Measurements from ENCODE around the gene PTPRA.
A peak's percentile ranks its signal among the peaks of the same experiment; 100 is the strongest.

Gene PTPRA

GRCh38 chr20:2918096-2919049, 45.1 kb downstream of the PTPRA start:
- no peaks in the 10 kb centered on the region for H3K27me3 Mint-ChIP-seq
- H3K36me3 Mint-ChIP-seq (ENCODE audit: low read depth): peaks cover 5% of the 10 kb centered on the region
- H3K27ac Mint-ChIP-seq: no peak overlapping the region
- peaks cover 29% of the 10 kb centered on the region for H3K4me1 Mint-ChIP-seq (ENCODE audit: low read depth)
- H3K9me3 Mint-ChIP-seq: no peaks in the 10 kb centered on the region
- no peak overlapping the region for H3K4me3 Mint-ChIP-seq

- Mint-ChIP-seq H3K4me1 (ENCODE audit: low read depth) (peaks cover 29% of the 10 kb centered on the region), H3K9me3 (no peaks in the 10 kb centered on the region), H3K27ac (peak overlapping the region; percentile 3), H3K36me3 (ENCODE audit: low read depth) (peaks cover 15% of the 10 kb centered on the region), H3K4me3 (no peak overlapping the region), H3K27me3 (no peaks in the 10 kb centered on the region)
These were observed 46.4 kb downstream of the PTPRA start for GRCh38 chr20:2919518-2920245.

GRCh38 chr20:2920473-2920872, 47.2 kb downstream of the PTPRA start:
- no peaks in the 10 kb centered on the region for H3K9me3 Mint-ChIP-seq
- peaks cover 22% of the 10 kb centered on the region for H3K36me3 Mint-ChIP-seq (ENCODE audit: low read depth)
- peaks cover 29% of the 10 kb centered on the region for H3K4me1 Mint-ChIP-seq (ENCODE audit: low read depth)
- no peak overlapping the region for H3K4me3 Mint-ChIP-seq
- H3K27ac Mint-ChIP-seq: no peak overlapping the region
- H3K27me3 Mint-ChIP-seq: no peaks in the 10 kb centered on the region

- H3K9me3 Mint-ChIP-seq: no peaks in the 10 kb centered on the region
- no peak overlapping the region for H3K4me3 Mint-ChIP-seq
- peaks cover 29% of the 10 kb centered on the region for H3K4me1 Mint-ChIP-seq (ENCODE audit: low read depth)
- H3K27me3 Mint-ChIP-seq: no peaks in the 10 kb centered on the region
- no peak overlapping the region for H3K27ac Mint-ChIP-seq
- H3K36me3 Mint-ChIP-seq (ENCODE audit: low read depth): peaks cover 30% of the 10 kb centered on the region
These were observed 48.2 kb downstream of the PTPRA start for GRCh38 chr20:2921506-2921905.

GRCh38 chr20:2922957-2923356, 49.7 kb downstream of the PTPRA start:
- Mint-ChIP-seq H3K36me3 (ENCODE audit: low read depth) (peaks cover 30% of the 10 kb centered on the region), H3K4me3 (no peak overlapping the region), H3K27ac (no peak overlapping the region), H3K9me3 (no peaks in the 10 kb centered on the region), H3K27me3 (no peaks in the 10 kb centered on the region), H3K4me1 (ENCODE audit: low read depth) (peaks cover 24% of the 10 kb centered on the region)

GRCh38 chr20:2930538-2930937, 57.3 kb downstream of the PTPRA start:
- H3K27me3 Mint-ChIP-seq: no peaks in the 10 kb centered on the region
- no peaks in the 10 kb centered on the region for H3K4me1 Mint-ChIP-seq (ENCODE audit: low read depth)

GRCh38 chr20:2932498-2932897, 59.2 kb downstream of the PTPRA start:
- H3K27me3 Mint-ChIP-seq: no peaks in the 10 kb centered on the region
- H3K9me3 Mint-ChIP-seq: no peaks in the 10 kb centered on the region
- H3K4me3 Mint-ChIP-seq: no peak overlapping the region
- H3K27ac Mint-ChIP-seq: no peak overlapping the region
- H3K4me1 Mint-ChIP-seq (ENCODE audit: low read depth): no peaks in the 10 kb centered on the region
- peaks cover 6% of the 10 kb centered on the region for H3K36me3 Mint-ChIP-seq (ENCODE audit: low read depth)

More at GRCh38 chr20:2930538-2930937, 57.3 kb downstream of the PTPRA start:
- H3K36me3 Mint-ChIP-seq (ENCODE audit: low read depth): peaks cover 18% of the 10 kb centered on the region
- no peak overlapping the region for H3K4me3 Mint-ChIP-seq
- H3K27ac Mint-ChIP-seq: no peak overlapping the region
- H3K9me3 Mint-ChIP-seq: no peaks in the 10 kb centered on the region

- H3K4me3 Mint-ChIP-seq: no peak overlapping the region
- H3K36me3 Mint-ChIP-seq (ENCODE audit: low read depth): peaks cover 30% of the 10 kb centered on the region
- no peaks in the 10 kb centered on the region for H3K27me3 Mint-ChIP-seq
- no peaks in the 10 kb centered on the region for H3K9me3 Mint-ChIP-seq
- no peak overlapping the region for H3K27ac Mint-ChIP-seq
- peaks cover 12% of the 10 kb centered on the region for H3K4me1 Mint-ChIP-seq (ENCODE audit: low read depth)
These were observed 64.6 kb downstream of the PTPRA start for GRCh38 chr20:2937902-2938301.

- H3K4me1 Mint-ChIP-seq (ENCODE audit: low read depth): peaks cover 20% of the 10 kb centered on the region
- H3K27me3 Mint-ChIP-seq: no peaks in the 10 kb centered on the region
These were observed 69.2 kb downstream of the PTPRA start for GRCh38 chr20:2942439-2942838.

GRCh38 chr20:2946988-2947961, 74.0 kb downstream of the PTPRA start:
- no peak overlapping the region for H3K4me3 Mint-ChIP-seq
- H3K4me1 Mint-ChIP-seq (ENCODE audit: low read depth): peaks cover 8% of the 10 kb centered on the region
- H3K27me3 Mint-ChIP-seq: no peaks in the 10 kb centered on the region
- H3K36me3 Mint-ChIP-seq (ENCODE audit: low read depth): peaks cover 36% of the 10 kb centered on the region
- H3K27ac Mint-ChIP-seq: no peak overlapping the region
- no peaks in the 10 kb centered on the region for H3K9me3 Mint-ChIP-seq

More at GRCh38 chr20:2942439-2942838, 69.2 kb downstream of the PTPRA start:
- Mint-ChIP-seq H3K4me3 (no peak overlapping the region), H3K9me3 (no peaks in the 10 kb centered on the region), H3K27ac (no peak overlapping the region), H3K36me3 (ENCODE audit: low read depth) (peaks cover 33% of the 10 kb centered on the region)

- H3K27me3 Mint-ChIP-seq: no peaks in the 10 kb centered on the region
- H3K9me3 Mint-ChIP-seq: no peaks in the 10 kb centered on the region
- H3K4me1 Mint-ChIP-seq (ENCODE audit: low read depth): peaks cover 15% of the 10 kb centered on the region
- no peak overlapping the region for H3K4me3 Mint-ChIP-seq
- H3K27ac Mint-ChIP-seq: no peak overlapping the region
- H3K36me3 Mint-ChIP-seq (ENCODE audit: low read depth): peaks cover 43% of the 10 kb centered on the region
These were observed 75.7 kb downstream of the PTPRA start for GRCh38 chr20:2948968-2949367.

- Mint-ChIP-seq H3K36me3 (ENCODE audit: low read depth) (peaks cover 52% of the 10 kb centered on the region), H3K27ac (no peak overlapping the region), H3K9me3 (no peaks in the 10 kb centered on the region), H3K4me1 (ENCODE audit: low read depth) (peaks cover 28% of the 10 kb centered on the region), H3K27me3 (no peaks in the 10 kb centered on the region), H3K4me3 (no peak overlapping the region)
These were observed 79.5 kb downstream of the PTPRA start for GRCh38 chr20:2952766-2953165.

GRCh38 chr20:2955257-2955970, 82.1 kb downstream of the PTPRA start:
- peak overlapping the region; percentile 53 for H3K27ac Mint-ChIP-seq
- peaks cover 52% of the 10 kb centered on the region for H3K36me3 Mint-ChIP-seq (ENCODE audit: low read depth)

GRCh38 chr20:2956480-2956879, 83.2 kb downstream of the PTPRA start:
- Mint-ChIP-seq H3K9me3 (no peaks in the 10 kb centered on the region), H3K4me3 (no peak overlapping the region), H3K27ac (no peak overlapping the region), H3K27me3 (no peaks in the 10 kb centered on the region), H3K36me3 (ENCODE audit: low read depth) (peaks cover 57% of the 10 kb centered on the region), H3K4me1 (ENCODE audit: low read depth) (peaks cover 31% of the 10 kb centered on the region)

More at GRCh38 chr20:2955257-2955970, 82.1 kb downstream of the PTPRA start:
- H3K9me3 Mint-ChIP-seq: no peaks in the 10 kb centered on the region
- no peak overlapping the region for H3K4me3 Mint-ChIP-seq
- H3K4me1 Mint-ChIP-seq (ENCODE audit: low read depth): peaks cover 31% of the 10 kb centered on the region
- H3K27me3 Mint-ChIP-seq: no peaks in the 10 kb centered on the region
